HG02970 (cell line): ENCODE measurements around the gene TCAF1.

ENCODE experiments used
- ATAC-seq: cut with Tn5 transposase; IDR thresholded peaks from one replicate; pipeline ENCODE4 v1.9.1; 2021; ENCODE audit warnings: mild to moderate bottlenecking, moderate library complexity, moderate number of reproducible peaks; ENCODE audit not compliant: unreplicated experiment, low FRiP score

TCAF1 gene

GRCh38 chr7:143906151-143906550, 4.2 kb upstream of the TCAF1 start:
- no peak for ATAC-seq

GRCh38 chr7:143905509-143905908, 3.5 kb upstream of the TCAF1 start:
- no peak for ATAC-seq

GRCh38 chr7:143902332-143902899, 440 bp upstream of the TCAF1 start:
- ATAC-seq: no peak

GRCh38 chr7:143901332-143901667, 676 bp downstream of the TCAF1 start:
- no peak for ATAC-seq

- ATAC-seq: no peak
Measured at GRCh38 chr7:143900230-143900766, 1.7 kb downstream of the TCAF1 start.

GRCh38 chr7:143898810-143899209, 3.2 kb downstream of the TCAF1 start:
- no peak for ATAC-seq

GRCh38 chr7:143896667-143897066, 5.3 kb downstream of the TCAF1 start:
- ATAC-seq: no peak

GRCh38 chr7:143892527-143893300, 9.3 kb downstream of the TCAF1 start:
- peak; percentile 99 for ATAC-seq

- ATAC-seq: no peak
Measured at GRCh38 chr7:143891457-143891856, 10.5 kb downstream of the TCAF1 start.

- no peak for ATAC-seq
Measured at GRCh38 chr7:143890558-143890957, 11.4 kb downstream of the TCAF1 start.

GRCh38 chr7:143889068-143889467, 12.9 kb downstream of the TCAF1 start:
- ATAC-seq: no peak

- no peak for ATAC-seq
Measured at GRCh38 chr7:143886826-143887477, 15.0 kb downstream of the TCAF1 start.

- ATAC-seq: no peak
Measured at GRCh38 chr7:143885951-143886350, 16.0 kb downstream of the TCAF1 start.

GRCh38 chr7:143884969-143885559, 16.9 kb downstream of the TCAF1 start:
- ATAC-seq: peak; percentile 76

- ATAC-seq: no peak
Measured at GRCh38 chr7:143884241-143884968, 17.6 kb downstream of the TCAF1 start.

- no peak for ATAC-seq
Measured at GRCh38 chr7:143882604-143883078, 19.3 kb downstream of the TCAF1 start.

GRCh38 chr7:143882020-143882603, 19.9 kb downstream of the TCAF1 start:
- no peak for ATAC-seq

- ATAC-seq: no peak
Measured at GRCh38 chr7:143878884-143879283, 23.1 kb downstream of the TCAF1 start.

- ATAC-seq: no peak
Measured at GRCh38 chr7:143877098-143877497, 24.9 kb downstream of the TCAF1 start.

GRCh38 chr7:143876218-143876617, 25.8 kb downstream of the TCAF1 start:
- ATAC-seq: no peak
